ENCODE results near the gene KNG1. TPM values are rescaled to one million over a fixed set of nuclear protein-coding genes. Genes with fewer than 3 reads are reported as not detected.

Gene KNG1
- total and polyA plus RNA-seq, 10 of the 15 experiments (the other 5 are each of a cell fraction or from before 2014, with no cell fraction given), result 0.21 TPM; not detected in 9

DNA sequence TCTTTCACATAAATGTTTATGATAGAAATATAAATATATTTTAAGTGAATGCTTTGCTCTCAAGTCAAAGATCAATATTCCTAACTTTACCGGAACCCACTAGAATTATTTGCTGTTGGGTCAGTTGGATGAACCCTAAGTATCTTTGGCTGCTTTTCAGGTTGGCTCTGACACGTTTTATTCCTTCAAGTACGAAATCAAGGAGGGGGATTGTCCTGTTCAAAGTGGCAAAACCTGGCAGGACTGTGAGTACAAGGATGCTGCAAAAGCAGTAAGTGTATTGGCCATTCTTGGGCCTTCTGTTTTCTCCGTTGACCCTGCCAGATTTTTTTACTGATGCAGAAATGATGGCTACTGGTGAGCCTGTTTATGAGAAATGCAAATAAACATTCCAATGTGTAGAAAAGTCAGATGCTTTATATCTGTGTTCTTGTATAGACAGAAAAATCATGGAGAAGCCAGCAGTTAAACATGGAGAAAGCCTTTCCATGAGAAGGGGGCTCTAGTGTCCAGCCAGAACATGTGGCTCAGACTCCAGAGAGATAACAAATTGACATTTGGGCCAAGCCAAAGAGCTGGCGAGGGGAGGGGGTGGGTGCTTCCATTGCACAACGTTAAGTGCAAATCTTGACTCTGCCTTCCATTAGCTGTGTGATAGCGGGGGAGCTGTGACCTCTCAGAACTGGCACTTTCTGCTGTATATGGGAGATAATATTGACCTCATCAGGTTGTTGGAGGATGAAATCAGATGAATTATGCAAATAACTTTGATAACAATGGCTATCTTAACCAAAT is 3.0 kb downstream of the KNG1 start:
- intact Hi-C loops (cut with micrococcal nuclease; ENCODE audit: unreplicated experiment), result no loop called here
- TF ChIP-seq, protein P1, sequence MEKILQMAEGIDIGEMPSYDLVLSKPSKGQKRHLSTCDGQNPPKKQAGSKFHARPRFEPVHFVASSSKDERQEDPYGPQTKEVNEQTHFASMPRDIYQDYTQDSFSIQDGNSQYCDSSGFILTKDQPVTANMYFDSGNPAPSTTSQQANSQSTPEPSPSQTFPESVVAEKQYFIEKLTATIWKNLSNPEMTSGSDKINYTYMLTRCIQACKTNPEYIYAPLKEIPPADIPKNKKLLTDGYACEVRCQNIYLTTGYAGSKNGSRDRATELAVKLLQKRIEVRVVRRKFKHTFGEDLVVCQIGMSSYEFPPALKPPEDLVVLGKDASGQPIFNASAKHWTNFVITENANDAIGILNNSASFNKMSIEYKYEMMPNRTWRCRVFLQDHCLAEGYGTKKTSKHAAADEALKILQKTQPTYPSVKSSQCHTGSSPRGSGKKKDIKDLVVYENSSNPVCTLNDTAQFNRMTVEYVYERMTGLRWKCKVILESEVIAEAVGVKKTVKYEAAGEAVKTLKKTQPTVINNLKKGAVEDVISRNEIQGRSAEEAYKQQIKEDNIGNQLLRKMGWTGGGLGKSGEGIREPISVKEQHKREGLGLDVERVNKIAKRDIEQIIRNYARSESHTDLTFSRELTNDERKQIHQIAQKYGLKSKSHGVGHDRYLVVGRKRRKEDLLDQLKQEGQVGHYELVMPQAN (conservative IDR thresholded peaks at IDR 0.05), result no peak
- no peak for TF ChIP-seq PAX5 (IDR thresholded peaks at IDR 0.05; ENCODE audit: borderline replicate concordance, low read depth, low read length)
- TF ChIP-seq HCFC1 (IDR thresholded peaks at IDR 0.05; ENCODE audit: low read length), result no peak
- TF ChIP-seq ZNF24 (IDR thresholded peaks at IDR 0.05), result no peak
- no peak for TF ChIP-seq GATAD2B (conservative IDR thresholded peaks at IDR 0.05; ENCODE audit: low read depth)
- TF ChIP-seq, protein P2, sequence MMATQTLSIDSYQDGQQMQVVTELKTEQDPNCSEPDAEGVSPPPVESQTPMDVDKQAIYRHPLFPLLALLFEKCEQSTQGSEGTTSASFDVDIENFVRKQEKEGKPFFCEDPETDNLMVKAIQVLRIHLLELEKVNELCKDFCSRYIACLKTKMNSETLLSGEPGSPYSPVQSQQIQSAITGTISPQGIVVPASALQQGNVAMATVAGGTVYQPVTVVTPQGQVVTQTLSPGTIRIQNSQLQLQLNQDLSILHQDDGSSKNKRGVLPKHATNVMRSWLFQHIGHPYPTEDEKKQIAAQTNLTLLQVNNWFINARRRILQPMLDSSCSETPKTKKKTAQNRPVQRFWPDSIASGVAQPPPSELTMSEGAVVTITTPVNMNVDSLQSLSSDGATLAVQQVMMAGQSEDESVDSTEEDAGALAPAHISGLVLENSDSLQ (IDR thresholded peaks at IDR 0.05), result no peak
- no peak for TF ChIP-seq BACH1 (IDR thresholded peaks at IDR 0.05; ENCODE audit: borderline replicate concordance)
- TF ChIP-seq BCL11A (IDR thresholded peaks at IDR 0.05; ENCODE audit: low read depth, low read length), result no peak
- no peak for TF ChIP-seq RFX5 (IDR thresholded peaks at IDR 0.05; ENCODE audit: low read depth, low read length)
- no peak for TF ChIP-seq STAT3 (IDR thresholded peaks at IDR 0.05; ENCODE audit: low read depth, low read length)
- no peak for TF ChIP-seq SMAD1 (IDR thresholded peaks at IDR 0.05; ENCODE audit: low read depth, partially characterized antibody)
- TF ChIP-seq ZBED1 (IDR thresholded peaks at IDR 0.05; ENCODE audit: borderline replicate concordance), result no peak
- TF ChIP-seq, protein P3, sequence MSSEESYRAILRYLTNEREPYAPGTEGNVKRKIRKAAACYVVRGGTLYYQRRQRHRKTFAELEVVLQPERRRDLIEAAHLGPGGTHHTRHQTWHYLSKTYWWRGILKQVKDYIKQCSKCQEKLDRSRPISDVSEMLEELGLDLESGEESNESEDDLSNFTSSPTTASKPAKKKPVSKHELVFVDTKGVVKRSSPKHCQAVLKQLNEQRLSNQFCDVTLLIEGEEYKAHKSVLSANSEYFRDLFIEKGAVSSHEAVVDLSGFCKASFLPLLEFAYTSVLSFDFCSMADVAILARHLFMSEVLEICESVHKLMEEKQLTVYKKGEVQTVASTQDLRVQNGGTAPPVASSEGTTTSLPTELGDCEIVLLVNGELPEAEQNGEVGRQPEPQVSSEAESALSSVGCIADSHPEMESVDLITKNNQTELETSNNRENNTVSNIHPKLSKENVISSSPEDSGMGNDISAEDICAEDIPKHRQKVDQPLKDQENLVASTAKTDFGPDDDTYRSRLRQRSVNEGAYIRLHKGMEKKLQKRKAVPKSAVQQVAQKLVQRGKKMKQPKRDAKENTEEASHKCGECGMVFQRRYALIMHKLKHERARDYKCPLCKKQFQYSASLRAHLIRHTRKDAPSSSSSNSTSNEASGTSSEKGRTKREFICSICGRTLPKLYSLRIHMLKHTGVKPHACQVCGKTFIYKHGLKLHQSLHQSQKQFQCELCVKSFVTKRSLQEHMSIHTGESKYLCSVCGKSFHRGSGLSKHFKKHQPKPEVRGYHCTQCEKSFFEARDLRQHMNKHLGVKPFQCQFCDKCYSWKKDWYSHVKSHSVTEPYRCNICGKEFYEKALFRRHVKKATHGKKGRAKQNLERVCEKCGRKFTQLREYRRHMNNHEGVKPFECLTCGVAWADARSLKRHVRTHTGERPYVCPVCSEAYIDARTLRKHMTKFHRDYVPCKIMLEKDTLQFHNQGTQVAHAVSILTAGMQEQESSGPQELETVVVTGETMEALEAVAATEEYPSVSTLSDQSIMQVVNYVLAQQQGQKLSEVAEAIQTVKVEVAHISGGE (CRISPR knock-in tag; IDR thresholded peaks at IDR 0.05), result no peak
- no peak for TF ChIP-seq POLR2AphosphoS5 (IDR thresholded peaks at IDR 0.05; ENCODE audit: low read length)
- TF ChIP-seq, protein P4, sequence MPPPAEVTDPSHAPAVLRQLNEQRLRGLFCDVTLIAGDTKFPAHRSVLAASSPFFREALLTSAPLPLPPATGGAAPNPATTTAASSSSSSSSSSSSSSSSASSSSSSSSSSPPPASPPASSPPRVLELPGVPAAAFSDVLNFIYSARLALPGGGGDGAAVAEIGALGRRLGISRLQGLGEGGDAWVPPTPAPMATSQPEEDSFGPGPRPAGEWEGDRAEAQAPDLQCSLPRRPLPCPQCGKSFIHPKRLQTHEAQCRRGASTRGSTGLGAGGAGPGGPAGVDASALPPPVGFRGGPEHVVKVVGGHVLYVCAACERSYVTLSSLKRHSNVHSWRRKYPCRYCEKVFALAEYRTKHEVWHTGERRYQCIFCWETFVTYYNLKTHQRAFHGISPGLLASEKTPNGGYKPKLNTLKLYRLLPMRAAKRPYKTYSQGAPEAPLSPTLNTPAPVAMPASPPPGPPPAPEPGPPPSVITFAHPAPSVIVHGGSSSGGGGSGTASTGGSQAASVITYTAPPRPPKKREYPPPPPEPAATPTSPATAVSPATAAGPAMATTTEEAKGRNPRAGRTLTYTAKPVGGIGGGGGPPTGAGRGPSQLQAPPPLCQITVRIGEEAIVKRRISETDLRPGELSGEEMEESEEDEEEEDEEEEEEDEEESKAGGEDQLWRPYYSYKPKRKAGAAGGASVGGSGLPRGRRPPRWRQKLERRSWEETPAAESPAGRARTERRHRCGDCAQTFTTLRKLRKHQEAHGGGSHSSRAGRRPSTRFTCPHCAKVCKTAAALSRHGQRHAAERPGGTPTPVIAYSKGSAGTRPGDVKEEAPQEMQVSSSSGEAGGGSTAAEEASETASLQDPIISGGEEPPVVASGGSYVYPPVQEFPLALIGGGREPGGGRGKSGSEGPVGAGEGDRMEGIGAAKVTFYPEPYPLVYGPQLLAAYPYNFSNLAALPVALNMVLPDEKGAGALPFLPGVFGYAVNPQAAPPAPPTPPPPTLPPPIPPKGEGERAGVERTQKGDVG (CRISPR knock-in tag; IDR thresholded peaks at IDR 0.05), result no peak

More for the DNA sequence above, 3.0 kb downstream of the KNG1 start:
- peaks cover 0 to 4% of the 10 kb centered on the region in 2 experiments; a peak in 2 of 4 replicates for H3K27me3 ChIP-seq (replicated peaks in 1 of 2; ENCODE audit: control insufficient read depth in 2 of 2, insufficient read depth in 2 of 2, low read length in 1 of 2)
- no peak overlapping the region for H3K27ac ChIP-seq (ENCODE audit: control insufficient read depth, insufficient read depth)
- ATAC-seq, result no peak
- CTCF ChIA-PET, result no interaction called here
- RAD21 ChIA-PET (ENCODE audit: unreplicated experiment), result no interaction called here
- H3K4me2 ChIP-seq (ENCODE audit: control insufficient read depth, insufficient read depth), result no peak overlapping the region
- SMC1A ChIA-PET (ENCODE audit: uncharacterized antibody, unreplicated experiment), result no interaction called here
- FAIRE-seq, result no peak
- no peaks in the 10 kb centered on the region for H3K9me3 ChIP-seq (replicated peaks; ENCODE audit: control insufficient read depth, insufficient read depth, low read length)
- H3K36me3 ChIP-seq (ENCODE audit: control insufficient read depth in 2 of 2, insufficient read depth in 2 of 2, low read length in 1 of 2), result no peaks in the 10 kb centered on the region
- no peaks in the 10 kb centered on the region for H3K79me2 ChIP-seq (ENCODE audit: control insufficient read depth, insufficient read depth, low read length)
- no peak overlapping the region for H3K9ac ChIP-seq (ENCODE audit: control insufficient read depth, insufficient read depth, low read length)
- in situ Hi-C loops (cut with MboI), result no loop called here
- no peak overlapping the region for H2AFZ ChIP-seq (ENCODE audit: control insufficient read depth, low read depth, low read length)
- POLR2A ChIA-PET, result no interaction called here
- WGBS (ENCODE audit: insufficient coverage, insufficient replicate concordance, low lambda C conversion rate, missing lambda C conversion rate), result 48% methylated on average over 7 of the region's 7 CpGs
- no peak overlapping the region for H3K4me3 ChIP-seq
- H4K20me1 ChIP-seq (ENCODE audit: control insufficient read depth, insufficient read depth), result no peaks in the 10 kb centered on the region
- DNase-seq (ENCODE audit: low read depth, low spot score), result no peak
- H3K4me1 ChIP-seq (ENCODE audit: control insufficient read depth, insufficient read depth, low read length), result no peaks in the 10 kb centered on the region
- BruUV-seq (replicated peaks), result no TSS peak

All from GM12878 (cell line).